Upper lobe of right lung (tissue), 1 donor: ENCODE measurements around the gene SUGCT. TPM values are rescaled to one million over a fixed set of nuclear protein-coding genes. Genes with fewer than 3 reads are reported as not detected.

Experiments used
- ATAC-seq: fragments of 200-7000 bp; cut with Tn5 transposase; one replicate; pipeline ENCODE4 v1.9.1; 2020; ENCODE audit warnings: mild to moderate bottlenecking, moderate library complexity
- DNase-seq: peaks from one replicate; pipeline ENCODE4 v3.0.0-alpha.2; 2020
- H3K27ac ChIP-seq: fragments of 200-600 bp; one replicate; pipeline ENCODE4 v1.8.0; 2022
- H3K27me3 ChIP-seq: fragments of 200-600 bp; one replicate; pipeline ENCODE4 v1.8.0; 2022; ENCODE audit warnings: mild to moderate bottlenecking
- H3K36me3 ChIP-seq: fragments of 200-600 bp; one replicate; pipeline ENCODE4 v1.8.0; 2022
- H3K4me1 ChIP-seq: fragments of 200-600 bp; one replicate; pipeline ENCODE4 v1.8.0; 2022
- H3K4me3 ChIP-seq: fragments of 200-600 bp; one replicate; pipeline ENCODE4 v1.8.0; 2022; ENCODE audit warnings: mild to moderate bottlenecking
- H3K9me3 ChIP-seq: fragments of 200-600 bp; one replicate; pipeline ENCODE4 v1.8.0; 2022
- CTCF ChIP-seq: fragments of 200-600 bp; IDR thresholded peaks from one replicate; pipeline ENCODE4 v1.8.0; 2022; ENCODE audit warnings: antibody characterized with exemption
- intact Hi-C: fragments of 100-400 bp; cut with DNase I; formaldehyde crosslinking; loops from one replicate; pipeline ENCODE4 v1.11.0; 2022
- long read RNA-seq: library from polyadenylated mRNA; unstranded; transcript quantifications from one replicate; pipeline ENCODE4 v2.0.0, GENCODE V29; 2021
- total RNA-seq: library from RNA; stranded (reverse); fragmentation: NEBNext Ultra II Directional; extraction: Animal tissue kit (Norgen Biotek cat#: 25700); gene quantifications from one replicate; pipeline ENCODE4 v1.2.1, GENCODE V29; 2021
- donor health status: DM: no; HTN: yes; CAD: no; lungs with severe emphysema.

SUGCT gene
- total RNA-seq: 4.1 TPM
- long read RNA-seq, partial matches to known transcripts: 0 of 1 reads
- long read RNA-seq, other reads (novel, unspliced or antisense): 1 of 1 reads

DNA sequence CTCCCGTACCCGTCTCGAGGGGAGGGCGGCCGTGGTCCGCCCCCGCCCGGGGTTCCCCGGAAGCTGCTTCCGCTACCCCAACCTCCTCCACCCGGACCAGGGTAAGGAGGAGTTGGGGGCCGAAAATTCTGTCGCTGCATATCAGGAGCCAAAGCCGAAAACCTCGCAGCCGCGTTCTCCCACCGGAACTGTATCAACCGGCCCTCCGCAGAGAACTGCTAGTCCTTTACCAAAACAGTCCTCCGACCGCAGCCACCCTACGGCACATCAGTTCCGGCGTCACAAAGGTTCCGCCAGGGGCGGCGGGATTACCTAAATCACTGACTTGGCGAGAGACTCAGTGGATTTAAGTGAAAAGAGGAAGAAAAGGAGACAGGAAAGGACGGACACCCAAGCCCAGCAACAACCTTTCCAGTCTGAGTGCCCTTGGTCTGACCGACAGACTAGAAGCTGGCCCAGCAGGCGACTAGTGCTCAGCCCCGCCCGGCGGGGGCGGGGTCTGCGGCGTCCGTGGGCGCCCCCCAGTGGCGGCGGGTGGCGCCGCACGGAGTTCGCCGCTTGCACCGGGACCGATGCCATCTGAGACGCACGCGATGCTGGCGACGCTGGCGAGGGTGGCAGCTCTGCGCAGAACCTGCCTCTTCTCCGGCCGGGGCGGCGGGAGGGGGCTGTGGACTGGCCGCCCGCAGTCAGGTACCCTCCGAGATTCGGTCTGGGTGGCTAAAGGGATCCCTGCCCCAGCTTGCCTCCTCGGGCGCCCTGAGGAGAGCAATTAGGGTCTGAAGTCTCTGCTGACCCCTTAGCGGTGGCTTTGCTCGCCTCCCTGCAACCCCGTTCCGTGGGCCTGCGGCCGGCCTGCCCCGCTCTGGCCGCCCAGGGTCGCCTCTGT lies at the start of gene SUGCT, which contains the start of gene MPLKIP:
TSS of gene SUGCT (plus strand) at position 578 of the 889 bp plus-strand sequence.
TSS of gene MPLKIP (minus strand) at position 195 of the 889 bp plus-strand sequence. CDS start at position 140, 55 bp downstream.
- TF ChIP-seq CTCF: peak; percentile 94
- H3K36me3 ChIP-seq: peaks cover 4% of the 10 kb centered on the region
- H3K4me3 ChIP-seq: peak within 1 kb of the TSS; percentile 97
- intact Hi-C loops: no loop called here
- H3K4me1 ChIP-seq: peaks cover 29% of the 10 kb centered on the region
- H3K9me3 ChIP-seq: no peaks in the 10 kb centered on the region
- no peaks in the 10 kb centered on the region for H3K27me3 ChIP-seq
- DNase-seq (peak; percentile 92), ATAC-seq (peak; percentile 98)
- H3K27ac ChIP-seq: peak within 1 kb of the TSS; percentile 92

GRCh38 chr7:40092182-40092581 lies 42.6 kb upstream of the SUGCT start:
- no peak for TF ChIP-seq CTCF
- no peak for ATAC-seq
- H3K36me3 ChIP-seq: peaks cover 90% of the 10 kb centered on the region
- no peak overlapping the region for H3K27ac ChIP-seq
- no peaks in the 10 kb centered on the region for H3K9me3 ChIP-seq
- no peaks in the 10 kb centered on the region for H3K4me1 ChIP-seq
- no peaks in the 10 kb centered on the region for H3K27me3 ChIP-seq
- no peak overlapping the region for H3K4me3 ChIP-seq
- DNase-seq: no peak
- intact Hi-C loops: no loop called here

DNA sequence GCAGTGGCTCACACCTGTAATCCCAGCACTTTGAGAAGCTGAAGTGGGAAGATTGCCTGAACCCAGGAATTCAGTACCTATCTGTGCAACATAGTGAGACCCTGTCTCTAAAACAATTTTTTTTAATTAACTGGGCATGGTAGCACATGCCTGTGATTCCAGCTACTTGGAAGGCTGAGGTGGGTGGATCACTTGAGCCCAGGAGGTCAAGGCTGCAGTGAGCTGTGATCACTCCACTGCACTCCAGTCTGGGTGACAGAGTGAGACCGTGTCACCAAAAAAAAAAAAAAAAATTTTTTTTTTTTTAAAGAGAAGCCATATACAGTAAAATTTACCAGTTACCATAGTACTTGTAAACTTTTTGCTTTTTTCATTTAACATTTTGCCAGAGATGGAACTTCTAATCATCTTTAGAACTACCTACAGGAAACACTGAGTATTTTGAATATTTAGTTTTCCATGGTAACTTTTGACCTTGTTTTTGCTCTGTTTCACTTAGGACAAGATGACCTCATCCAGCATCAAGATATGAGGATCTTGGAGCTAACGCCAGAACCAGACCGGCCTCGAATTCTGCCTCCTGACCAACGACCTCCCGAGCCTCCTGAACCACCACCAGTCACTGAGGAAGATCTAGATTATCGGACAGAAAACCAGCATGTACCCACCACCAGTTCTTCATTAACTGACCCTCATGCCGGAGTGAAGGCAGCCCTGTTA lies 41.0 kb upstream of the SUGCT start:
- H3K4me1 ChIP-seq: no peaks in the 10 kb centered on the region
- no peak for DNase-seq
- no peak overlapping the region for H3K27ac ChIP-seq
- peaks cover 83% of the 10 kb centered on the region for H3K36me3 ChIP-seq
- no peak for ATAC-seq
- no peak for TF ChIP-seq CTCF
- H3K4me3 ChIP-seq: no peak overlapping the region
- no peaks in the 10 kb centered on the region for H3K27me3 ChIP-seq
- no peaks in the 10 kb centered on the region for H3K9me3 ChIP-seq
- intact Hi-C loops: no loop called here

- ATAC-seq (no peak), DNase-seq (no peak)
- peaks cover 72% of the 10 kb centered on the region for H3K36me3 ChIP-seq
- H3K27me3 ChIP-seq: no peaks in the 10 kb centered on the region
- TF ChIP-seq CTCF: no peak
- no peaks in the 10 kb centered on the region for H3K9me3 ChIP-seq
- intact Hi-C loops: no loop called here
- no peaks in the 10 kb centered on the region for H3K4me1 ChIP-seq
- no peak overlapping the region for H3K27ac ChIP-seq
- H3K4me3 ChIP-seq: no peak overlapping the region
Observed at GRCh38 chr7:40095230-40095629, 39.6 kb upstream of the SUGCT start.

GRCh38 chr7:40095695-40096327 lies 39.0 kb upstream of the SUGCT start:
- TF ChIP-seq CTCF: no peak
- no peak overlapping the region for H3K27ac ChIP-seq
- no peaks in the 10 kb centered on the region for H3K27me3 ChIP-seq
- H3K36me3 ChIP-seq: peaks cover 67% of the 10 kb centered on the region
- intact Hi-C loops: no loop called here
- H3K4me1 ChIP-seq: no peaks in the 10 kb centered on the region
- H3K9me3 ChIP-seq: no peaks in the 10 kb centered on the region
- ATAC-seq (no peak), DNase-seq (no peak)
- no peak overlapping the region for H3K4me3 ChIP-seq
